Spleen (tissue), 11 donors: Measurements from ENCODE around the gene TOR3A. TPM values are rescaled to one million over a fixed set of nuclear protein-coding genes. Genes with fewer than 3 reads are reported as not detected.

ENCODE experiments used
- DNase-seq: peaks from one replicate; pipeline ENCODE4 v3.0.0-alpha.2; 2020
- H3K27ac ChIP-seq, 8 donors: fragments of 200-600 bp; sonication (generic) in 7 of 8; 1 replicate in 4 of 8; 2 replicates in 4 of 8; pipeline versions ENCODE4 v1.5.0 to v1.8.0; 2016 to 2021; ENCODE audit warnings: inconsistent platforms in 4 of 8, mild to moderate bottlenecking in 4 of 8, moderate library complexity in 1 of 8
- H3K27me3 ChIP-seq, 7 donors: fragments of 200-600 bp; sonication (generic) in 6 of 7; replicated peaks in 1 of 7; 1 replicate in 4 of 7; 2 replicates in 3 of 7; pipeline versions ENCODE4 v1.5.0 to v1.8.0; 2016 to 2021; ENCODE audit warnings: inconsistent platforms in 3 of 7, mild to moderate bottlenecking in 1 of 7
- H3K36me3 ChIP-seq, 6 donors: fragments of 200-600 bp; sonication (generic) in 5 of 6; 1 replicate in 4 of 6; 2 replicates in 2 of 6; pipeline versions ENCODE4 v1.5.0 to v1.8.0; 2016 to 2021; ENCODE audit warnings: inconsistent platforms in 2 of 6
- H3K4me1 ChIP-seq, 6 donors: fragments of 200-600 bp; sonication (generic) in 5 of 6; 1 replicate in 3 of 6; 2 replicates in 3 of 6; pipeline versions ENCODE4 v1.5.0 to v1.8.0; 2016 to 2021; ENCODE audit warnings: inconsistent platforms in 3 of 6
- H3K4me3 ChIP-seq, 8 donors: fragments of 200-600 bp; sonication (generic) in 7 of 8; 1 replicate in 4 of 8; 2 replicates in 4 of 8; pipeline versions ENCODE4 v1.5.0 to v1.8.0; 2016 to 2021; ENCODE audit warnings: inconsistent platforms in 4 of 8, mild to moderate bottlenecking in 4 of 8, moderate library complexity in 2 of 8
- H3K9me3 ChIP-seq, 8 donors: fragments of 200-600 bp; sonication (generic) in 7 of 8; 1 replicate in 4 of 8; 2 replicates in 4 of 8; pipeline versions ENCODE4 v1.5.0 to v1.8.0; 2016 to 2021; ENCODE audit warnings: inconsistent platforms in 4 of 8
- POLR2A ChIP-seq, 3 donors: fragments of 450-650 bp; IDR thresholded peaks; one replicate each; pipeline ENCODE4 v1.5.1; 2017; ENCODE audit warnings: antibody characterized with exemption in 3 of 3, mild to moderate bottlenecking in 1 of 3
- POLR2AphosphoS5 ChIP-seq, 3 donors: sonication (generic); formaldehyde crosslinking; IDR thresholded peaks; one replicate each; pipeline ENCODE4 v1.5.1; 2017; ENCODE audit warnings: antibody characterized with exemption in 3 of 3
- WGBS, 5 donors: extraction: QIAGEN DNeasy Blood & Tissue Kit in 3 of 5; methylation state at CpG; one replicate each; pipeline versions ENCODE4 v1.1.5 to v1.1.7; 2013 to 2018; 5-methylcytosine and 5-hydroxymethylcytosine counted together
- intact Hi-C: fragments of 100-400 bp; cut with DNase I; formaldehyde crosslinking; loops from one replicate; pipeline ENCODE4 v1.15.0; 2023; ENCODE audit warnings: low total_unique reads
- polyA plus RNA-seq, 3 donors: library from polyadenylated mRNA; stranded (reverse); fragments of 200-250 nt; gene quantifications; one replicate each; pipeline ENCODE4 v1.2.1, GENCODE V29; 2013
- total RNA-seq, 7 donors: library from RNA; depleted of rRNA in 3 of 7; stranded (reverse); fragments of >200 nt in 3 of 7; fragmentation: NEBNext Ultra II Directional in 4 of 7; extraction: Animal tissue kit (Norgen Biotek cat#: 25700) in 4 of 7; gene quantifications; one replicate each; pipeline versions ENCODE4 v1.1.0 to v1.2.1, GENCODE V29; 2016 to 2021
- TF ChIP-seq, protein P1 (sequence below), 11 experiments: fragments of 200-600 bp in 7 of 11; fragments of 450-650 bp in 4 of 11; sonication (generic) in 4 of 11; IDR thresholded peaks in 8 of 11; conservative IDR thresholded peaks in 3 of 11; 1 replicate in 7 of 11; 2 replicates in 4 of 11; pipeline versions ENCODE4 v1.4.0 to v1.8.0; 2016 to 2021; ENCODE audit warnings: antibody characterized with exemption in 11 of 11, inconsistent platforms in 4 of 11, mild to moderate bottlenecking in 1 of 11
- donor health status: healthy with polysubstance abuse.
- donor health status: DM: no; HTN: no; CAD: no; lungs with moderate emphysema.
- donor health status: DM: no; HTN: no; CAD: no.
- donor health status: Bipolar disorder and iron deficiency.
- donor health status: healthy.
- donor health status: DM: no; HTN: no; CAD: no.
- donor health status: DM: yes; HTN: yes; CAD: no.

The TOR3A gene
- total and polyA plus RNA-seq, 10 donors: 27.9 to 51.7 (median 42.0) TPM

DNA sequence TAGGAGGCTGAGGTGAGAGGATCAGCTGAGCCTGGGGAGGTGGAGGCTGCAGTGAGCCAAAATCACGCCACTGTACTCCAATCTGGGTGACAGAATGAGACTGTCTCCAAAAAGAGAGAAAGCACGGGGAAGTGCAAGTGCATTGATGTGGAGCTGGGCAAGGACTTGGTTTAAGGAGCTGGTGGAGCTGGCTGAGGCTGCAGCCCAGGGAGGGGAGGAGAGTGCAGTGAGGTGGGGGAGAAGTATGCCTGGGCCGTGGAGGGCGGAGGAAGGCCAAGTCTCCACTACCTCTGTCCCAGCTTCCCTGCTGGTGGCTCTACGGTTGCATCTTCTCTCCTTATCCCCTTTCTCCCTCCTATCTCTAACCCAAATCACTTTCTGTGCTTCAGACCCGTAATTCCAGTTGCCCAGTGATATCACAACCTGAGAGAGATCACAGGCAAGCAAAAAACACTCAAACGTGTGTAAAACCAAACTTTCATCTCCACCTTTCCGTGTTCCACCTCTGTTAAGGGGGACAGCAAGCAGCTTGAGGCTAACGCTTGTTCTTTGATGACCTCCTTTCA, 11.1 kb downstream of the TOR3A start:
- H3K36me3 ChIP-seq: peaks cover 0 to 99% (median 67%) of the 10 kb centered on the region in 6 donors
- H3K4me3 ChIP-seq: no peak overlapping the region
- peak overlapping the region in 1 of 8 donors; percentile 75 for H3K27ac ChIP-seq
- peaks cover 11 to 47% (median 34%) of the 10 kb centered on the region in 6 donors for H3K4me1 ChIP-seq
- intact Hi-C loops: no loop called here
- no peak for DNase-seq
- H3K27me3 ChIP-seq: no peaks in the 10 kb centered on the region
- WGBS, 5 donors: 85 to 91% (median 90%) methylated on average over 9 of the region's 9 CpGs
- no peaks in the 10 kb centered on the region for H3K9me3 ChIP-seq
- no peak for TF ChIP-seq POLR2AphosphoS5 (IDR thresholded peaks at IDR 0.05)
- TF ChIP-seq, protein P1, sequence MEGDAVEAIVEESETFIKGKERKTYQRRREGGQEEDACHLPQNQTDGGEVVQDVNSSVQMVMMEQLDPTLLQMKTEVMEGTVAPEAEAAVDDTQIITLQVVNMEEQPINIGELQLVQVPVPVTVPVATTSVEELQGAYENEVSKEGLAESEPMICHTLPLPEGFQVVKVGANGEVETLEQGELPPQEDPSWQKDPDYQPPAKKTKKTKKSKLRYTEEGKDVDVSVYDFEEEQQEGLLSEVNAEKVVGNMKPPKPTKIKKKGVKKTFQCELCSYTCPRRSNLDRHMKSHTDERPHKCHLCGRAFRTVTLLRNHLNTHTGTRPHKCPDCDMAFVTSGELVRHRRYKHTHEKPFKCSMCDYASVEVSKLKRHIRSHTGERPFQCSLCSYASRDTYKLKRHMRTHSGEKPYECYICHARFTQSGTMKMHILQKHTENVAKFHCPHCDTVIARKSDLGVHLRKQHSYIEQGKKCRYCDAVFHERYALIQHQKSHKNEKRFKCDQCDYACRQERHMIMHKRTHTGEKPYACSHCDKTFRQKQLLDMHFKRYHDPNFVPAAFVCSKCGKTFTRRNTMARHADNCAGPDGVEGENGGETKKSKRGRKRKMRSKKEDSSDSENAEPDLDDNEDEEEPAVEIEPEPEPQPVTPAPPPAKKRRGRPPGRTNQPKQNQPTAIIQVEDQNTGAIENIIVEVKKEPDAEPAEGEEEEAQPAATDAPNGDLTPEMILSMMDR (IDR thresholded peaks at IDR 0.05 in 8 of 11, conservative IDR thresholded peaks at IDR 0.05 in 3 of 11): no peak
- no peak for TF ChIP-seq POLR2A (IDR thresholded peaks at IDR 0.05)

DNA sequence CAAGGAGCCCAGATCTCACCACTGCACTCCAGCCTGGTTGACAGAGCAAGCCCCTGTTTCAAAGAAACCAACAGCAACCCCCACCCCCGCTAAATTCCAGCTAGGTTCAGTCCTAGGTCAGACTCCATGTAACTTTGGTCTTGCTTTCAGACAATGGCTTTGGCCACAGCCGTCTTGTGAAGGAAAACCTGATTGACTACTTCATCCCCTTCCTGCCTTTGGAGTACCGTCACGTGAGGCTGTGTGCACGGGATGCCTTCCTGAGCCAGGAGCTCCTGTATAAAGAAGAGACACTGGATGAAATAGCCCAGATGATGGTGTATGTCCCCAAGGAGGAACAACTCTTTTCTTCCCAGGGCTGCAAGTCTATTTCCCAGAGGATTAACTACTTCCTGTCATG, 12.9 kb downstream of the TOR3A start:
- Histone ChIP-seq H3K4me1 (peaks cover 0 to 29% (median 17%) of the 10 kb centered on the region in 6 donors), H3K27ac (peak overlapping the region in 2 of 8 donors; percentile 5 to 33), H3K4me3 (no peak overlapping the region), H3K9me3 (no peaks in the 10 kb centered on the region), H3K36me3 (peaks cover 0 to 93% (median 59%) of the 10 kb centered on the region in 6 donors), H3K27me3 (no peaks in the 10 kb centered on the region)
- intact Hi-C loops: no loop called here
- TF ChIP-seq, protein P1 (IDR thresholded peaks at IDR 0.05 in 8 of 11, conservative IDR thresholded peaks at IDR 0.05 in 3 of 11): no peak
- no peak for TF ChIP-seq POLR2A (IDR thresholded peaks at IDR 0.05)
- no peak for TF ChIP-seq POLR2AphosphoS5 (IDR thresholded peaks at IDR 0.05)
- no peak for DNase-seq
- 74 to 91% (median 80%) methylated on average over 5 of the region's 5 CpGs for WGBS, 5 donors

DNA sequence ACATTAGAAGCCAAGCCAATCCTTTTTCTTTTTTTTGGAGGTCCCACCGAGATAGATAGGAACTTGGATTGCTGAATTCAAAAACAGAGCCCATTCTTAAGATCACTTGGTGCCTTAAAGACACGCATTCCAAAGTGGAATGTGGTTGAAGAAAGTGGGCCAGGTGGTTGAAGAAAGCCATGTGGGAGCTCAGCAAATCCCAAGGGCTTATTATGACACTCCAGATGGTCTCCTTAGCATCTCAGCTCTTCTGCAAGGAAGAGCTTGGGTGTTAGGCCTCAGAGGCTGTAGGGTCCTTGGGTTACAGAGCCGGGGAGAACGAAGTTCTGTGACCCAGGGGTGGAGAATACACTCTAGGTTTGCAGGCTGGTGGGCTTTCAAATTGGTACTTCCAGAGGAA, 13.5 kb downstream of the TOR3A start:
- DNase-seq: no peak
- 89 to 96% (median 92%) methylated on average over 4 of the region's 4 CpGs for WGBS, 5 donors
- peaks cover 0 to 88% (median 57%) of the 10 kb centered on the region in 6 donors for H3K36me3 ChIP-seq
- intact Hi-C loops: no loop called here
- no peaks in the 10 kb centered on the region for H3K9me3 ChIP-seq
- no peaks in the 10 kb centered on the region for H3K27me3 ChIP-seq
- H3K4me1 ChIP-seq: peaks cover 0 to 24% (median 14%) of the 10 kb centered on the region in 6 donors
- TF ChIP-seq, protein P1 (IDR thresholded peaks at IDR 0.05 in 8 of 11, conservative IDR thresholded peaks at IDR 0.05 in 3 of 11): no peak
- TF ChIP-seq POLR2A (IDR thresholded peaks at IDR 0.05): no peak
- H3K4me3 ChIP-seq: no peak overlapping the region
- peak overlapping the region in 1 of 8 donors; percentile 33 for H3K27ac ChIP-seq

DNA sequence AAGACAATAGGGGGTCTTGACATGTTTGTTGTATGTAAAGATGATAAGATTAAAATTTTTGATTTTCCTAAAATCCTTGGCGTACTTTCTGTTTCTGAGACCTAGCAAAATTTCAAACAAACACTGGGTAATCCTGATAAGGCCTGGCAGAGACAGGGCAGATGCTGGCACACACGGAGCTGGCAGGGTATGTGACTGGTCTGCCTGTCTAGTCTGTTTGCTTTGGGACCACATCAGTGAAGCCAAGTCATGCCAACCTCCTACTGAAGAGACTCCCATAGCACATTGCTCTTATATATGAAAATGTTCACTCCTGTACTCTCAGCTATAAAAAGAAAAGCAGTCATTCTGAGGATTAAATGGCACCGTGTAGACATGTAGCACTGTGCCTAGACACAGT, 14.1 kb downstream of the TOR3A start:
- peaks cover 0 to 18% (median 10%) of the 10 kb centered on the region in 6 donors for H3K4me1 ChIP-seq
- no peak overlapping the region for H3K4me3 ChIP-seq
- 89 to 95% (median 91%) methylated on average over 3 of the region's 3 CpGs for WGBS, 5 donors
- peaks cover 0 to 87% (median 55%) of the 10 kb centered on the region in 6 donors for H3K36me3 ChIP-seq
- intact Hi-C loops: no loop called here
- no peak overlapping the region for H3K27ac ChIP-seq
- no peaks in the 10 kb centered on the region for H3K9me3 ChIP-seq
- no peaks in the 10 kb centered on the region for H3K27me3 ChIP-seq
- DNase-seq: no peak
- TF ChIP-seq, protein P1 (IDR thresholded peaks at IDR 0.05 in 8 of 11, conservative IDR thresholded peaks at IDR 0.05 in 3 of 11): no peak
- TF ChIP-seq POLR2A (IDR thresholded peaks at IDR 0.05): no peak
- no peak for TF ChIP-seq POLR2AphosphoS5 (IDR thresholded peaks at IDR 0.05)
